DOHH2 (cell line): ENCODE results near the gene DPH5.

Experiments used
- CTCF ChIP-seq: fragments of 200-600 bp; sonication (generic); IDR thresholded peaks from one replicate; pipeline ENCODE4 v1.5.1; 2014; ENCODE audit warnings: antibody characterized with exemption, mild to moderate bottlenecking, low read depth, low read length; ENCODE audit not compliant: poor library complexity, severe bottlenecking
- EZH2phosphoT487 ChIP-seq: fragments of 200-600 bp; sonication (generic); IDR thresholded peaks from 2 replicates; pipeline ENCODE4 v1.6.1; 2017; ENCODE audit warnings: borderline replicate concordance, mild to moderate bottlenecking, antibody characterized with exemption, low read length, moderate library complexity, mixed read lengths

- TF ChIP-seq CTCF (no peak), EZH2phosphoT487 (no peak)
Measured at GRCh38 chr1:101069158-101069557, 43.6 kb upstream of the DPH5 start.
